M059J (cell line): ENCODE measurements around the gene TRANK1. TPM values are rescaled to one million over a fixed set of nuclear protein-coding genes. Genes with fewer than 3 reads are reported as not detected.
"Not testable (repeated sequence)": the region's sequence is repeated elsewhere in the genome, so short reads cannot be mapped to it uniquely, and the experiment has no call there.

Experiments
- DNase-seq: peaks from one replicate; pipeline ENCODE4 v3.0.0-alpha.2; 2012; ENCODE audit warnings: low read depth
- total RNA-seq: library from RNA; depleted of rRNA; stranded (reverse); fragments of >200 nt; shearing (Covaris generic); gene quantifications from 2 replicates; pipeline ENCODE4 v1.2.3, GENCODE V29; 2014; rRNA removed

Gene TRANK1
- total RNA-seq = 41.8 and 49.2 TPM in 2 replicates

- no peak for DNase-seq
Measured at GRCh38 chr3:36944641-36945270, at the start of gene TRANK1. Gene TRANK1, minus strand, starts transcription at chr3:36945054. Its CDS starts 245 bp downstream, at chr3:36944809.

DNA sequence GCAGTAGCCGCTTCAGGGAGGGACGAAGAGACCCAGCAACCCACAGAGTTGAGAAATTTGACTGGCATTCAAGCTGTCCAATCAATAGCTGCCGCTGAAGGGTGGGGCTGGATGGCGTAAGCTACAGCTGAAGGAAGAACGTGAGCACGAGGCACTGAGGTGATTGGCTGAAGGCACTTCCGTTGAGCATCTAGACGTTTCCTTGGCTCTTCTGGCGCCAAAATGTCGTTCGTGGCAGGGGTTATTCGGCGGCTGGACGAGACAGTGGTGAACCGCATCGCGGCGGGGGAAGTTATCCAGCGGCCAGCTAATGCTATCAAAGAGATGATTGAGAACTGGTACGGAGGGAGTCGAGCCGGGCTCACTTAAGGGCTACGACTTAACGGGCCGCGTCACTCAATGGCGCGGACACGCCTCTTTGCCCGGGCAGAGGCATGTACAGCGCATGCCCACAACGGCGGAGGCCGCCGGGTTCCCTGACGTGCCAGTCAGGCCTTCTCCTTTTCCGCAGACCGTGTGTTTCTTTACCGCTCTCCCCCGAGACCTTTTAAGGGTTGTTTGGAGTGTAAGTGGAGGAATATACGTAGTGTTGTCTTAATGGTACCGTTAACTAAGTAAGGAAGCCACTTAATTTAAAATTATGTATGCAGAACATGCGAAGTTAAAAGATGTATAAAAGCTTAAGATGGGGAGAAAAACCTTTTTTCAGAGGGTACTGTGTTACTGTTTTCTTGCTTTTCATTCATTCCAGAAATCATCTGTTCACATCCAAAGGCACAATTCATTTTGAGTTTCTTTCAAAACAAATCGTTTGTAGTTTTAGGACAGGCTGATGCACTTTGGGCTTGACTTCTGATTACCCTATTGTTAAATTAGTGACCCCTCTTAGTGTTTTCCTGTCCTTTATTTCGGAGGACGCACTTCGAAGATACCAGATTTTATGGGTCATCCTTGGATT is 48.8 kb upstream of the TRANK1 start, which contains the start of gene MLH1:
Gene MLH1, plus strand, starts transcription at position 193 of the 958 bp plus-strand sequence. Its CDS starts 30 bp downstream, at position 223.
- peak; percentile 100 for DNase-seq

- DNase-seq = no peak
Measured at GRCh38 chr3:36992806-36993325, 48.0 kb upstream of the TRANK1 start, which contains the start of gene EPM2AIP1. Gene EPM2AIP1, minus strand, starts transcription at chr3:36993131. Its CDS starts 54 bp downstream, at chr3:36993077.

GRCh38 chr3:36991923-36992805 is 47.3 kb upstream of the TRANK1 start:
- peak; percentile 63 for DNase-seq

DNA sequence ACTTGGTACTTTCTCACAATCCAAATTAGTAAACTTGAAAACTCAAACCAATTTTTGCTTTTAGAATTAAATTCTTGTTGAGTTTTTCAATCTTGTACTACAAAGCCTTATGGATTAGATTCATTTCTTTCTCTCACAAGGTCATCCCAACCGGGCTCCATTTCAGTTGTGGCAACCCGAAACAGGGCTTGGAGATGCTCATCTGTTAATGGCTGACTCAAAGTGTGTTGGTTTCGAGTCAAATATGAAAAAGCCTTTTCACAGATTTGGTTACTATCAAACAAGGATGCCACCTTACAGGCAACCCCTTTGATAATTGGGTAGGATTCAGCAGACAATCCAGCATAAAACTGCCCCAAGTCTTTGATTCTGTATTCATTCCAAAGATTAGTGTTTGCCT is 46.3 kb upstream of the TRANK1 start:
- DNase-seq = no peak

- DNase-seq = no peak
Measured at GRCh38 chr3:36989568-36989967, 44.7 kb upstream of the TRANK1 start.

GRCh38 chr3:36989005-36989404 is 44.2 kb upstream of the TRANK1 start:
- no peak for DNase-seq

GRCh38 chr3:36988356-36988755 is 43.5 kb upstream of the TRANK1 start:
- DNase-seq = no peak

- DNase-seq = no peak
Measured at GRCh38 chr3:36981006-36981405, 36.2 kb upstream of the TRANK1 start.

- no peak for DNase-seq
Measured at GRCh38 chr3:36973139-36973538, 28.3 kb upstream of the TRANK1 start.

DNA sequence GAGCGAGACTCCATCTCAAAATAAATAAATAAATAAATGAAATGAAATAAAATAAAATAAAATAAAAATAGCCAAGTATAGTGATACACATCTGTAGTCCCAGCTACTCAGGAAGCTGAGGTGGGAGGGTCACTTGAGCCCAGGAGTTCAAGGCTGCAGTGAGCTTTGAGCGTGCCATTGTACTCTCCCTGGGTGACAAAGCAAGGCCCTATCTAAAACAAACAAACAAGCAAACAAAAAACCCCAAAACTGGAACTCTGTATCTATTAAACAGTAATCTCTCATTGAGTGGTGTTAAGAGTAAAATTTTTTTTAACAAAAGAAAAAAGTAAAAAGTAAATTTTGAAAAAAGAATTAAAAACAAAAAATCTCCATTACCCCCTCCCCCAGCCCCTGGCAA is 27.3 kb upstream of the TRANK1 start:
- DNase-seq = no peak

DNA sequence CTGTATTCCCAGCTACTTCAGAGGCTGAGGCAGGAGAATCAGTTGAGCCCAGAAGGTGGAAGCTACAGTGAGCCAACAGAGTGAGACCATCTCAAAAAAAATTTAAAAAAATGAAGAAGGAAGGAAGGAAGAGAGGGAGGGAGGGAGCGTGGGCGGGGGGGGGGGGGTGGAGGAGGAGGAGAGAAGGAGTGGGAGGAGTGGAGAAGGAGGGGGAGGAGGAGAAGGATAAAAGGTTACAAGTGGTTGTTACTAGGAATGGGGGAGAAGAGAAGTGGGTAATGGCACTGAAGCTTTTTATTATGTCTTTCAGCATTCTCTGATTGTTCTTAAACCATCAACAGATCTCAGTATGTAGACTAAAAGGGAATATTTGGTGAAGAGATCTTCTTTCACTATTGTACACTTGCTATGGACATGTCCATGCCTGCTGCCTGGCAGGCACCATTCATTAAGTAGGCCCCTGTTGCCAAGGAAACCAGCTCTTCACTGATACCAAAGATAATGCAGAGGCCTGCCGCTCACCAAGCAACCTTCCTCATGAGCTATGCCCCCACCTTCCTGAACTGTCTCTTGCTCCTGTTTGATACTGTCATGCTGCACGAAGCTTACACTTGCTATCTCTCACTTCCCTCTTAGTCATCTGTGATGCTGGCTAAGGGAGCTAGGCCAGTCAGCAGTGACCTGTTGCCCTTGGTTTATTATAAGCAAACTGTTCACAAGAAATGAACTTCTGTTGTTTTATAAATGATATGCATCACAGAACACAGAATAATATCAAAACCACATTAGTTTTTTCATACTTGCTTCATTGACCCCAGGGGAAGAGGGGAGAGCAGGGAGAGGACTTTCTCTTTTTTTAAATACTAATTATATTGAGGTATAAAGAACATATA is 24.9 kb upstream of the TRANK1 start:
- DNase-seq = peak; percentile 84

DNA sequence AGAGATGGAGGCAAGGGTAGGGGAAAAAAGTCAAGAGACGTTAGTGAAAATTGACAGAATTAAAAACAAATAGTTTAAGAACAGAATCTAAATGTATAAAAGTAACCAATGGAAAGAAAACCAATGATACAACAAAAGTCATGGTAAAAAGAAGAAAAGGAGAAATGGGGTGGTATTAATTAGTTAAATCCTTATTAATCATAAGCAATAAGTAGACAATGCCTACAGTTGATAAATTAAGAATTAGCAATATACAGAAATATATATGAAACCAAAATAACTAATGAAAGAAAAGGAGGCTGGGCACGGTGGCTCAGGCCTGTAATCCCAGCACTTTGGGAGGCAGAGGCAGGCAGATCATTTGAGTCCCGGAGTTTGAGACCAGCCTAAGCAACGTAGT is 24.2 kb upstream of the TRANK1 start:
- no peak for DNase-seq

DNA sequence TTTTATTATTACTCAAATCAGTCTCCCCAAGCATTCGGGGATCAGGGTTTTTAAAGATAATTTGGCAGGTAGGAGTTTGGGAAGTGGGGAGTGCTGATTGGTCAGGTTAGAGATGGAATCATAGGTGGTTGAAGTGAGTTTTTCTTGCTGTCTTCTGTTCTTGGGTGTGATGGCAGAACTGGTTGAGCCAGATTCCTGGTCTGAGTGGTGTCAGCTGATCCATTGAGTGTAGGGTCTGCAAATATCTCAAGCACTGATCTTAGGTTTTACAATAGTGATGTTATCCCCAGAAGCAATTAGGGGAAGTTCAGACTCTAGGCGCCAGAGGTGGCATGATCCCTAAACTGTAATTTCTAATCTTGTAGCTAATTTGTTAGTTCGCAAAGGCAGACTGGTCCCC is 20.6 kb upstream of the TRANK1 start:
- DNase-seq = no peak

DNA sequence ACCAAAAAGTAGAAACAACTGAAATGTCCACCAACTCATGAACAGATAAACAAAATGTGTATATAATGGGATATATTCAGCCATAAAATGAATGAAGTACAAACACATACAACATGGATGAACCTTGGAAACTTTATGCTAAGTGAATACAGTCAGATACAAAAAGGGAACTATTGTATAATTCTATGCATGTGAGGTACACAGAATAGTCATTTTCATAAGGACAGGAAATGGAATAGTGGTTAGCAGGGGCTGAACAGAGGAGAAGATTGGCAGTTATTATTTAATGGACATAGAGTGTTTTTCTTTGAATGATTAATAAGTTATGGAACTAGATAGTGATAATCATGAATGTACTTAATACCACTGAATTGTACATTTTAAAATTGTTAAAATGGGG is 20.0 kb upstream of the TRANK1 start:
- no peak for DNase-seq

DNA sequence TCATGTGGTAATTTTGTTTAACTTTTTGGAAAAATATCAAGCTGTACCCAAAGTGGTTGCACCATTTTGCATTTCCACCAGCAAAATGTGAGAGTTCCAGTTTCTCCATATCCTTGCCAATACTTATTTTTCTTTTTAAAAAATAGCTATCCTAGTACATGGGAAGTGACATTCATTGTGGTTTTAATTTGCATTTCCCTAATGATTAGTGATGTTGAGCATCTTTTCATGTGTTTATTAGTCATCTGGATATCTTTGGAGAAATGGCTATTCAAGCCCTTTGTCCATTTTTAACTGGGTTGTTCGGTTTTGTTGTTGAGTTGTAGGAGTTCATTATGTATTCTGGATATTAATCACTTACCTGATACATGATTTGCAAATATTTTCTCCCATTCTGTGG is 19.5 kb upstream of the TRANK1 start:
- no peak for DNase-seq

DNA sequence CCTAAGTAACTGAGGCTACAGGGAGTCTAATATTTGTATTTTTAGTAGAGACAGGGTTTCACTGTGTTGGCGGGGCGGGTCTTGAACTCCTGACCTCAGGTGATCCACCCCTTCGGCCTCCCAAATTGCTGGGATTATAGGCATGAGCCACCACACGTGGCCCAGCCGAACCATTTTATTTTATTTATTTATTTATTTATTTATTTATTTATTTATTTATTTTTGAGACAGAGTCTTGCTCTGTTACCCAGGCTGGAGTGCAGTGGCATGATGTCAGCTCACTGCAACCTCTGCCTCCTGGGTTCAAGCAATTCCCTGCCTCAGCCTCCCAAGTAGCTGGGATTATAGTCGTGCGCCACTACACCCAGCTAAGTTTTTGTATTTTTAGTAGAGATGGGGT is 18.2 kb upstream of the TRANK1 start:
- not testable (repeated sequence) for DNase-seq

GRCh38 chr3:36960502-36960901 is 15.6 kb upstream of the TRANK1 start:
- no peak for DNase-seq

GRCh38 chr3:36959821-36960220 is 15.0 kb upstream of the TRANK1 start:
- DNase-seq = peak; percentile 71
